Measurements from ENCODE around the gene MED23.
"Not testable (repeated sequence)": the region's sequence is repeated elsewhere in the genome, so short reads cannot be mapped to it uniquely, and the experiment has no call there.

Gene MED23

DNA sequence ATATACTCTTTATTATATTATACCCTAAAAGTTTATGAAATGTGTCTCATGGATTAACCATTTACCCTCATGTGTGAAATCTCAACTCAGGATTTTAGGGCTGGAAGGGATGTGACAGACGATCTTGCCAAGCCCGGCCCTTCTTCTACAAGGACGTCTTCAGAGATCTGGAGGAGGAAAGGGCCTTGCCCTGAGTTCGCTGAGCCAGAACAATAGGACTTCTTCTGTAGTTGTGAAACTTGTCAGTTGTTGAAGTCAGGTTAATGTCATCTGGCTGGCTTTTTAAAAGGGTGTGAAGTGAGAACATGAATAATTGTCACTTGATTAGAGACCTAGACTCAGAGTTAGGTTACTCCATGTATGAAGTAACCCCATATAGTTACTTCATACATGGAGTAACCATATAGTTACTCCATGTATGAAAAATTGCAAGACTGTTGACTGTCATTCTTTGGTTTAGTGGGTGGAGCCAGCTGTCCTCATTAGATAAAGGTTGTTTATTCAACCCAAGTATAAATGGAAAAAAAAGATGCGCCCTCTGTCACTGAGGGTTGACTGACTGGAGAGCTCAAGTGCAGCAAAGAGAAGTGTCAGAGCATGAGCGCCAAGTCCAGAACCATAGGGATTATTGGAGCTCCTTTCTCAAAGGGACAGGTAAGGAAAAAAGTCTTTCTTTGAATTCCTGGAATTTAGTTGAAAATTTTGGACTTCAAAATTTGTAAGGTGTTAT is 55.2 kb downstream of the MED23 start, which contains the start of gene ARG1:
Gene ARG1, plus strand, starts transcription at position 541 of the 730 bp plus-strand sequence. Its CDS starts 57 bp downstream, at position 598.
- DNase-seq, result no peak

DNA sequence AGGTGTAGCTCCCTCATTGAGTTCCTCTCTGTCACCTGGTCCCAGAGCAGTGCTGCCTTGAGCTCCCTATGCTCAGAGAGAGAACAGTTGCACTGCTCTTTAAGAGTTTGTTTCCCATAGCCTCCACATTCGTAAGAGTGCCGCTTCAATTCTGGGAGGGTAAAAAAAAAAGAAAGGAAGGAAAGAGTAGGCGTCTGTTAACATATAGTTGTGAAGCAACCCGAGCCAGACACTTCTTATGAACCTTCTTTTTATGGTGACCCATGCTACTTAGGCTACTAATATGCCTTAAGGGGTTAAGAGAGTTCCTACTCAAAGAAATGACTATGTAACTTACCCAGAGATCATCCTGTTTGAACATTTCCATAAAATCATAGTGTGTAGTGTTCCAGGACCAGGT is 59.3 kb downstream of the MED23 start:
- no peak for DNase-seq

DNA sequence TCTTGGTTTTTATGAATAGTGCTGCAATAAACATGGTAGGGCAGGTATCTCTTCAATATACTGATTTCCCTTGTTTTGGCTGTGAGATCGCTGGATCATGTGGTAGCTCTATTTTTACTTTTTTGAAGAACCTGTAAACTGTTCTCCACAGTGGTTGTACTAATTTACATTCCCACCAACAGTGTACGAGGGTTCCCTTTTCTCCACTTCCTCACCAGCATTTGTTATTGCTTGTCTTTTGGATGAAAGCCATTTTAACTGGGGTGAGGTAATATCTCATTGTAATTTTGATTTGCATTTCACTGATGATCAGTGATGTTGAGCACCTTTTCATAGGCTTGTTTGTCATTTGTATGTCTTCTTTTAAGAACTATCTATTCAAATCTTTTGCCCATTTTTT is 63.0 kb downstream of the MED23 start:
- DNase-seq, result no peak

DNA sequence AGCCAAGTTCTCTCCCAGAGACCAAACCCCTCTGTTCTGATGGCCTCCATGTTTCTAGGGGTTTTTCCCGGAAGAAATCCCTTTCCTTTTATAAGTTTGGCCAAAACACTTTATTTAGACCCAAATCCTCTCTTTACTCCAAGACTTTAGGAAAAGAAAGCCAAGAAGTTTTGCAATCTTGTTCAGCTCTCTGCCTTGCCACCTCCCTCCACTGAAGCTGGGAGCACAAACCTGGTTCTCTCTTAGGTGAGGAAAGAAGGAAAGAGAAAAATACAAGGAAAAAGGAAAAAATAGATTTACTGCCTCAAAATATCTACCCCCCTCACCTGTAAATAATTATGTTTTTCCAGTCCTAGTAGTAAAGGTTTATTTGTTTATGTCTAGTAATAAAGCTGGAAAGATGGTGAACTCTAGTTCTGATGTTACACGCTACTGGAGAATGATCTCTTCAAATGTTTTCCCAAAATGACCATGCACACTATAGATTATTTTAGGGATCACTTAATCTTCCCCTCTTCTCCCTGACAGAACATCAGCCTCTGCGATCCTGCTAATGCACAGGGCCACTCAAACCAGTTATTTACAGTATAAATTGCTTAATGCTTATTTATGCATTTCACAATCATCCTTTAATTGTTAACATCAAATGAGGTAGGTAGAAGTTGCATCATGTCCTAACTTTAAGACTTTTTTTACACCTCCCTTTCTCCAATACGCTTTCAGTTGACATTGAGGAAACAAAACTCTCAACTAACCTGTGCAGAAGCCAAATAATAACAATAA is 65.9 kb downstream of the MED23 start:
- DNase-seq, result no peak

DNA sequence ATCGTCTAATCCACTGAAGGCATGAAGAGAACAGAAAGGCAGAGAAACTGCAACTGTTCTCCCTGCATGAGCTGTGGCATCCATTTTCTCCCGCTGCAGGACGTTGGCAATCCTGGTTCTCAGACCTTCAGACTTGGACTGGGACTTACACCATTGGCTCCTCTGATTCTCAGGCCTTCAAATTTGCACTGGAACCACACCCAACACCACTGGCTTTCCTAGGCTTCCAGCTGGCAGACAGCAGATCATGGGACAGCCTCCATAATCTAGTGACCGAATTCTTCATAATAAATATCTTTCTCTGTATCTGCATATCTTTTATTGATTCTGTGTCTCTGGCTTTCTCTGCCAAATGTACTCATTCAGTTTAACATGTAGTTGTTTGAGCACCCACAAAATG is 69.1 kb downstream of the MED23 start:
- no peak for DNase-seq

DNA sequence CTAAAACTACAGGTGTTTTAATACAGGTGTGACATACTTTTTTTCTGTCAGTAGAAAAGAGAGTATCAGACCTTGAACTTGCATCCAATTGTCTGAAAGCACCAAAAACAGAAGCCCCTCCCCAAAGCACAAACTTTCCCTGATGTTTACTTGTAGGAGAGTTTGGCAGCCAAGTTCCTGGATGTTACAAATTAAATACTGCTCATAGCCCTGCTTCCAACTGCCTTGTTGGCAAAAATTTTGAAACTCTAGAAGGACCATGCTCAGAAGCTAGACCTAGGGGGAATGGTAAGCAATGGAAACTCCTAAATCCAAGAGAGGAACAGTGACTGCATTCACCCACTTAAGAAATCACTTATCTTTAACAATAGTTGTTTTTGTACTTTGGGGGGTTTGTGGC is 72.0 kb downstream of the MED23 start:
- no peak for DNase-seq

DNA sequence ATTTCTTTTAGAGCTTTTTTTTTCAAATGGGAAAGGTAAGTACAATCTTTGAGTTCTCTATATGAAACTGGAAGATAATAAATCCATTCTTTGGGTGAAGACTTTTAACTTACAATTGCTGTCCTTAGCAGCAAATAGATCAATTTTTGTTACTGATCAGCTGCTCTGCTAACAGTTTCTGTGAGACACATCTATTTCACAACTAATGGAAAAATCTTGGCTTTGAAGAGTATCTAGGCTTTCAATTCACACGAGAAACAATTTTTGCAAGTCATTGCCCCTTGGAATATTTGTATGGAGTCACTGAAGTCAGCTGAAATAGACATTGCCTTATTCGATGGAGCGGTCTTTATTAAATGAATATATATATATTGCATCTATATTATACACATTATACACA is 75.5 kb downstream of the MED23 start:
- no peak for DNase-seq

DNA sequence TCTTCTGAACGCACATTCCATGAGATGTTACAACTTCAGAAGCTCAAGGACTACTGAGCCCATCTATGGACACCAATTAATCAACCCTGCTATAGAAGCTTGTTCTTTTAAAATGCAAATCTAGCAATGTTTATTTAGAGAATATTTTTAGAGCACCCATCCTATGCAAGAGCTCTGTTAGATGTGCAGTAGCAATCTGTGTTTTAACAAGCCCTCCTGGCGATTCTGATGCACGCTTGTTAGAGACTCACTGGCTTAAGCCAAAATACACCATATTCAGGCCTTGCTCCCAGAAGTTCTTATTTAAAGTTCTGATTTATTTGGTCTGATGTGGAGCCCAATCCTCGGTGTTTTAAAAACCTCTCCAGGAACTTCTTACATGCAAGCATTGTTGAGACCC is 76.1 kb downstream of the MED23 start:
- DNase-seq, result no peak

DNA sequence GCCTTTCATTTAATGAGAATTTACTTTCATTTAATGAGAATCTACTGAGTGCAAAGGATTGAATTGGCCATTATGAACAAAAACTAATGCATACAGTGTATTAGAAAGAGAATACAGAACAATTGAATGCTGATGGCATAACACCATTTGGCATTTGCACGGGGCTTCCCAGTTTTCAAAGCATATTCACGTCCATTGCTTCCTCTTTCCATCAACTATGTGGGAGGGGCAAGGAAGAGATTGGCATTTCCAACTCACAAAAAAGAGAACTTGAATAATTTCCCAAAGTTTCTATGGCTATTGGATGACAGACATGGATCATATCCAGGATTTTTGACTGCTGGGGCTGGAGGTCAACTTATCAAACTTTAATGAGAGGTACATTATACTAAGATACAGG is 78.2 kb downstream of the MED23 start:
- DNase-seq, result no peak

DNA sequence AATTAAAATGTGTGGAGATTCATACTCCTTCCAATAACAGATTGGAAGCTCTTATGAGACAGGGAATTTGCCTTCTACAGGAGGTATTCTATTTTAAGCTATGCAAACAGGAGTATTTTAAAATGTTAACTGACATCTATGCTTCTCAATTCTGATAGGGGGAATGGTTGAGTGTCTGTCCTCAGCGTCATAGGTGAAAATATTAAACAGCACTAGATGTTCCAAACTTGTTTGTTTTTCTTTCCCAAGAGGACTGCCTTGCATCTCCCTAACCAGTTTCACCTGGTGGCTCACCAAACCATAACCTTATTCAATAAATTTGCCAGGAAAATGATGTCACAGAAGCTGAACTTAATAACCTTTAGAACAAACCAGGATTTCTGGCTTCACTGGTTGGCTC is 79.6 kb downstream of the MED23 start:
- DNase-seq, result no peak

DNA sequence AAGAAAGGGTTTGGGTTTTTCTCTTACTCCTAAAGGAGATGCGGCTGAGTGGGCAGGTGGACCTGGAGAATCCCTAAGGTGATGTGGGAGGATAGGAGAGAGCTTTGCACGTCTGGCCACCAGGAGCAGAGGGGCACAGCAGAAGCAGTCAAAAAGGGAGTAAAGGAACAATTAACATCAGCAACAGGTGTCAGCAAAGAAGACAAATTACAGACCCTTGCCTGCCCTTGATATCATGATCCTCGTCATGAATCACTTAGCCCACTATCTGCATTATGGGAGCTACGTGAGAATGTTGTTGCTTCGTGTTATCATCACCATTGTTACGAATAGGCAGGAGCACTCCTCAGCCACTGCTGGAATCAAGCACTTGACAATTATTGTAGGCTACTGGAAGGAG is 80.6 kb downstream of the MED23 start:
- DNase-seq, result no peak

DNA sequence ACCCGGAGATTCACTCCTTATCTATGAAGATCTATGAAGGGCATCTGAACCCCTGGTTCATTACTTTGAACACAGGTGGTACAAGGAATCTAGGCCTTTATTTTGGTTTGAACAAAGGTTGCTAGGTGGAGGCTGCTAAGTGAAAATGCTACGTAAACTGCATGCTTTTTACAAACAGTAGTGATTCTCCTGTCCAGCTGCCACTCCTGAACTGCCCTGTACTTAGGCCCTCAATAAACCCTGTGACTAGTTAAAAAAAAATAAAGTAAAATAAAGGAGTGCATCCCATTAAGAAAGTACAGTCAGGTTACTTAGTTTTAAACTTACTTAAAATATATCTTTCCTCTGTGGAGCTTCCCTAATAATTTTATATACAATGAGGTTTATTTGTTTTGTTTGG is 82.7 kb downstream of the MED23 start:
- DNase-seq, result no peak

DNA sequence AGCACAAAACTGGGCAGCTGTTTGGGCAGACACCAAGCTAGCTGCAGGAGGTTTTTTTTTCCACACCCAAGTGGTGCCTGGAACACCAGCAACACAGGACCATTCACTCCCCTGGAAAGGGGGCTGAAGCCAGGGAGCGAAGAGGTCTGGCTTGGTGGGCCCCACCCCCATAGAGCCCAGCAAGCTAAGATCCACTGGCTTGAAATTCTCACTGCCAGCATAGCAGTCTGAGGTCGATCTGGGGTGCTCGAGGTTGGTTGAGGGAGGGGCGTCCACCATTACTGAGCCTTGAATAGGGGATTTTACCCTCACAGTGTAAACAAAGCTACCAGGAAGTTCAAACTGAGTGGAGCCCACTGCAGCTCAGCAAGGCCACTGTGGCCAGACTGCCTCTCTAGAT is 89.4 kb downstream of the MED23 start:
- not testable (repeated sequence) for DNase-seq

DNA sequence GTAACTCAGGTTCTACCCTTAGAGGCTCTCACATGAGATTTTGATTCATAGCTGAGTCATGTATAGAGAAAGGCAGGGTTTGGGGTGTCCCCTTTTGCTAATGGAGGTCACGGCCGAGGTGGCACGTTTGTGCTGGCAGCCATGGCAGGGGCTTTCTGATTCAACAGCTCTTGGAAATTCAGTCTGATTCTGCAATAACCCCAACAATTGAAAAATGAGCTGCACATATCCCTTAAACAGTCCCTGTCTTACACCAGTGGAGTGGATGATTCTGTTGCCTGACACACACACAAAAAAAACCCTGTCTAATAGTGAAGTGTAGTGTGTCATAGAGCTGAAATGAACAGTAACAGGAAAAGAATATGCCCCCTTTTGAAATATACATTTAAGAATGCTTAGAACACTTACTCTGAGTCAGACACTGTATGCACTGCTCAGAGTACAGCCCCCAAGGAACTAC is 95.4 kb downstream of the MED23 start:
- no peak for DNase-seq

DNA sequence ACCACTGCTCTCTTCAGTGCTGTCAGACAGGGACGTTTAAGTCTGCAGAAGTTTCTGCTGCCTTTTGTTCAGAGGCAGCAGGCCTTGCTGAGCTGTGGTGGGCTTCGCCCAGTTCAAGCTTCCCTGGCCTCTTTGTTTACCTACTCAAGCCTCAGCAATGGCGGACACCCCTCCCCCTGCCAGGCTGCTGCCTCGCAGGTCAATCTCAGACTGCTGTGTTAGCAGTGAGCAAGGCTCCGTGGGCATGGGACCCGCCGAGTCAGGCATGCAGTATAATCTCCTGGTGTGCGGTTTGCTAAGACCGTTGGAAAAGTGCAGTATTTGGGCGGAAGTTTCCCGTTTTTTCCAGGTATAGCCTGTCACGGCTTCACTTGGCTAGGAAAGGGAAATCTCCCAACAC is 96.4 kb downstream of the MED23 start:
- DNase-seq, result not testable (repeated sequence)

DNA sequence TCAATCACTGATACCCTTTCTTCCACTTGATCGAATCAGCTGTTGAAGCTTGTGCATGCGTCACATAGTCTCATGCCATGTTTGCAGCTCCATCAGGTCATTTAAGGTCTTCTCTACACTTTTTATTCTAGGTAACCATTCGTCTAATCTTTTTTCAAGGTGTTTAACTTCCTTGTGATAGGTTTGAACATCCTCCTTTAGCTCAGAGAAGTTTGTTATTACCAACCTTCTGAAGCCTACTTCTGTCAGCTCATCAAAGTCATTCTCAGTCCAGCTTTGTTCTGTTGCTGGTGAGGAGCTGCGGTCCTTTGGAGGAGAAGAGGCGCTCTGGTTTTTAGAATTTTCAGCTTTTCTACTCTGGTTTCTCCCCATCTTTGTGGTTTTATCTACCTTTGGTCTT is 97.1 kb downstream of the MED23 start:
- not testable (repeated sequence) for DNase-seq

DNA sequence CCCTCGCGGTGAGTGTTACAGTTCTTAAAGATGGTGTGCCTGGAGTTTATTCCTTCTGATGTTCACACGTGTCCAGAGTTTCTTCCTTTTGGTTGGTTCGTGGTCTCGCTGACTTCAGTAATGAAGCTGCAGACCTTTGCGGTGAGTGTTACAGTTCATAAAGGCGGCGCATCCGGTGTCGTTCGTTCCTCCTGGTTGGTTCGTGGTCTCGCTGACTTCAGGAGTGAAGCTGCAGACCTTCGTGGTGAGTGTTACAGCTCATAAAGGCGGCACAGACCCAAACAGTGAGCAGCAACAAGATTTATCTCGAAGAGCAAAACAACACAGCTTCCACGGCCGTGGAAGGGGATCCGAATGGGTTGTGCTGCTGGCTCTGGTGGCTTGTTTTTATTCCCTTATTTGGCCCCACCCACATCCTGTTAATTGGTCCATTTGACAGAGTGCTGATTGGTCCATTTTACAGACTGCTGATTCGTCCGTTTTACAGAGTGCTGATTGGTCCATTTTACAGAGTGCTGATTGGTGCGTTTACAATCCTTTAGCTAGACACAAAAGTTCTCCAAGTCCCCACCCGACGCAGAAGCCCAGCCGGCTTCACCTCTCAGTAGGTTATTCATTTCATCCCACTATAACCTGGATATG is 103.2 kb downstream of the MED23 start:
- DNase-seq, result no peak

DNA sequence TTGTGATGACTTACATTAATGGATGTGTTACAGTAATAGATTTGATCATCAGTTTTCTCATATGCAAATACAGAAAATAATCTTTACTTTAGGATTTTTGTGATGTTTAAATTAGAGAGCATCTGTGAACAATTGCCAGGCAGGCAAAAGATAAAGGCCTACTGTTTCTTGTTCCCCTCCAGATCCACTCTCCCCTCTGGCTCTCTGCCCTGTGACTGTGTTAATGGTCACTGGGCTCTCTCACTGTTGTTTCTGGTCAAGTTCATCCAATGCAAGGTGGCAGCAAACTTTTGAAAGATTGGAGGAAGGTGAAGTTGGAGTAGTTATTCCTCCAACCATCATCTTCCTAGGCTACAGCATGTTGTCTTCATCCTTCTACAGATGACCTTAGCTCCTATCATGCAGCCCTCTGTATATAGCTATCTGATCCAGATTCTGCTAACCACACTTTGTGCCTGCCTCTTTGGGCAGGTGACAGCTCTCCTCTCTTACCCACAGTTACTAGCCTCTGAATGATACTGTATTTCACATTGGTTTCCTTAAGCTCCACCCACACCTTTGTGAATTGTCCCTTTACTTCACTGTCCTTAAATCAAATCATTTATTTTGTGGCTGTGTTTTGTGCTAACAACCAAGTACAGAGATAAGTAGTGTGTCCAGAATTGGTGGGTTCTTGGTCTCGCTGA is 103.9 kb downstream of the MED23 start:
- DNase-seq, result no peak
